Right atrium auricular region (tissue), 2 donors: Measurements from ENCODE around the gene ENOX2. TPM values are rescaled to one million over a fixed set of nuclear protein-coding genes. Genes with fewer than 3 reads are reported as not detected.

Source experiments
- DNase-seq: peaks from one replicate; pipeline ENCODE4 v3.0.0-alpha.2; 2019; ENCODE audit warnings: low spot score
- H3K27ac ChIP-seq, 2 donors: fragments of 200-600 bp; sonication (generic); 1 replicate in 1 of 2; 2 replicates in 1 of 2; pipeline ENCODE4 v1.5.1; 2016 to 2019
- H3K27me3 ChIP-seq, 2 donors: fragments of 200-600 bp; sonication (generic); one replicate each; pipeline versions ENCODE4 v1.5.1 to v1.6.0; 2017 to 2019
- H3K36me3 ChIP-seq: fragments of 200-600 bp; sonication (generic); one replicate; pipeline ENCODE4 v1.5.1; 2016
- H3K4me1 ChIP-seq, 2 donors: fragments of 200-600 bp; sonication (generic); one replicate each; pipeline versions ENCODE4 v1.5.1 to v1.6.0; 2017 to 2019
- H3K4me3 ChIP-seq, 2 donors: fragments of 200-600 bp; sonication (generic); 1 replicate in 1 of 2; 2 replicates in 1 of 2; pipeline ENCODE4 v1.5.1; 2017 to 2019; ENCODE audit warnings: mild to moderate bottlenecking in 1 of 2, moderate library complexity in 1 of 2
- H3K9me3 ChIP-seq, 2 donors: fragments of 200-600 bp; sonication (generic); one replicate each; pipeline ENCODE4 v1.5.1; 2019
- CTCF ChIP-seq, 2 donors: fragments of 200-600 bp; sonication (generic); IDR thresholded peaks; one replicate each; pipeline ENCODE4 v1.5.1; 2019; ENCODE audit warnings: antibody characterized with exemption in 2 of 2
- total RNA-seq, 2 donors: library from RNA; depleted of rRNA; stranded (reverse); fragments of >200 nt; gene quantifications; one replicate each; pipeline ENCODE4 v1.1.0, GENCODE V29; 2016

Gene ENOX2
- total RNA-seq, 2 donors from 2014 or later, result 16.8 to 22.6 TPM

GRCh38 chrX:130658310-130658709, 244.7 kb downstream of the ENOX2 start:
- H3K4me3 ChIP-seq, result no peak overlapping the region
- no peaks in the 10 kb centered on the region for H3K4me1 ChIP-seq
- no peak for TF ChIP-seq CTCF (IDR thresholded peaks at IDR 0.05)
- H3K36me3 ChIP-seq, result peaks cover 11% of the 10 kb centered on the region
- peaks cover 0 to 20% of the 10 kb centered on the region in 2 donors for H3K9me3 ChIP-seq
- no peak for DNase-seq
- H3K27me3 ChIP-seq, result no peaks in the 10 kb centered on the region
- no peak overlapping the region for H3K27ac ChIP-seq

GRCh38 chrX:130654409-130654950, 248.5 kb downstream of the ENOX2 start:
- Histone ChIP-seq H3K9me3 (peaks cover 0 to 20% of the 10 kb centered on the region in 2 donors), H3K27ac (no peak overlapping the region), H3K4me3 (no peak overlapping the region), H3K36me3 (peaks cover 11% of the 10 kb centered on the region), H3K4me1 (no peaks in the 10 kb centered on the region), H3K27me3 (no peaks in the 10 kb centered on the region)
- DNase-seq, result no peak
- TF ChIP-seq CTCF (IDR thresholded peaks at IDR 0.05), result no peak

- peaks cover 11% of the 10 kb centered on the region for H3K36me3 ChIP-seq
- no peaks in the 10 kb centered on the region for H3K27me3 ChIP-seq
- H3K4me3 ChIP-seq, result no peak overlapping the region
- TF ChIP-seq CTCF (IDR thresholded peaks at IDR 0.05), result no peak
- no peak overlapping the region for H3K27ac ChIP-seq
- no peak for DNase-seq
- H3K9me3 ChIP-seq, result peaks cover 0 to 9% of the 10 kb centered on the region in 2 donors
- H3K4me1 ChIP-seq, result no peaks in the 10 kb centered on the region
These were observed 250.0 kb downstream of the ENOX2 start for GRCh38 chrX:130652824-130653578.

GRCh38 chrX:130649738-130650137, 253.3 kb downstream of the ENOX2 start:
- no peaks in the 10 kb centered on the region for H3K4me1 ChIP-seq
- no peak overlapping the region for H3K27ac ChIP-seq
- no peaks in the 10 kb centered on the region for H3K9me3 ChIP-seq
- no peak overlapping the region for H3K4me3 ChIP-seq
- H3K27me3 ChIP-seq, result no peaks in the 10 kb centered on the region
- TF ChIP-seq CTCF (IDR thresholded peaks at IDR 0.05), result no peak
- no peak for DNase-seq
- H3K36me3 ChIP-seq, result no peaks in the 10 kb centered on the region

- Histone ChIP-seq H3K4me1 (no peaks in the 10 kb centered on the region), H3K27ac (no peak overlapping the region), H3K27me3 (no peaks in the 10 kb centered on the region), H3K9me3 (no peaks in the 10 kb centered on the region), H3K4me3 (no peak overlapping the region), H3K36me3 (no peaks in the 10 kb centered on the region)
- DNase-seq, result no peak
- no peak for TF ChIP-seq CTCF (IDR thresholded peaks at IDR 0.05)
These were observed 255.5 kb downstream of the ENOX2 start for GRCh38 chrX:130647468-130647867.
